Activated naive CD4-positive, alpha-beta T cell (primary cell): ENCODE measurements around the gene SPANXN5.
"Not testable (repeated sequence)": the region's sequence is repeated elsewhere in the genome, so short reads cannot be mapped to it uniquely, and the experiment has no call there.

Source experiments
- DNase-seq, 4 experiments: peaks; one replicate each; lab custom pipeline; 2025; lab: John Stamatoyannopoulos, UW

SPANXN5 gene

GRCh38 chrX:52797327-52797726 is at the start of gene SPANXN5:
SPANXN5 (minus strand) TSS chrX:52797427; CDS start chrX:52797348, 79 bp downstream.
- not testable (repeated sequence) for DNase-seq

GRCh38 chrX:52843619-52844018 is 46.4 kb upstream of the SPANXN5 start:
- DNase-seq: not testable (repeated sequence)

- no peak for DNase-seq
These were observed 41.9 kb upstream of the SPANXN5 start for GRCh38 chrX:52839137-52839536.

GRCh38 chrX:52830551-52830950 is 33.3 kb upstream of the SPANXN5 start:
- no peak for DNase-seq

- DNase-seq: no peak
These were observed 27.4 kb upstream of the SPANXN5 start for GRCh38 chrX:52824608-52825007.

- DNase-seq: no peak
These were observed 24.0 kb upstream of the SPANXN5 start for GRCh38 chrX:52821079-52821760.

- no peak for DNase-seq
These were observed 22.6 kb upstream of the SPANXN5 start for GRCh38 chrX:52819788-52820187.

- no peak for DNase-seq
These were observed 13.9 kb upstream of the SPANXN5 start, which contains the start of gene XAGE5 for GRCh38 chrX:52811065-52811625. XAGE5 (plus strand) TSS chrX:52811287; CDS start chrX:52812567, 1,280 bp downstream.

- not testable (repeated sequence) for DNase-seq
These were observed 7.6 kb upstream of the SPANXN5 start for GRCh38 chrX:52804876-52805275.

GRCh38 chrX:52773504-52773903 is 23.7 kb downstream of the SPANXN5 start:
- DNase-seq: not testable (repeated sequence)

- DNase-seq: not testable (repeated sequence)
These were observed 31.2 kb downstream of the SPANXN5 start for GRCh38 chrX:52765983-52766382.

- not testable (repeated sequence) for DNase-seq
These were observed 46.3 kb downstream of the SPANXN5 start, which contains the start of gene SSX2B for GRCh38 chrX:52750952-52751351. SSX2B (plus strand) TSS chrX:52751252; CDS start chrX:52752681, 1,429 bp downstream.
